HG02885 (cell line): ENCODE measurements around the gene EVX2.
A peak's percentile ranks its signal among the peaks of the same experiment; 100 is the strongest.

Source experiments
- ATAC-seq: cut with Tn5 transposase; IDR thresholded peaks from one replicate; pipeline ENCODE4 v1.9.1; 2021; ENCODE audit warnings: mild to moderate bottlenecking; ENCODE audit not compliant: unreplicated experiment, poor library complexity

Gene EVX2

DNA sequence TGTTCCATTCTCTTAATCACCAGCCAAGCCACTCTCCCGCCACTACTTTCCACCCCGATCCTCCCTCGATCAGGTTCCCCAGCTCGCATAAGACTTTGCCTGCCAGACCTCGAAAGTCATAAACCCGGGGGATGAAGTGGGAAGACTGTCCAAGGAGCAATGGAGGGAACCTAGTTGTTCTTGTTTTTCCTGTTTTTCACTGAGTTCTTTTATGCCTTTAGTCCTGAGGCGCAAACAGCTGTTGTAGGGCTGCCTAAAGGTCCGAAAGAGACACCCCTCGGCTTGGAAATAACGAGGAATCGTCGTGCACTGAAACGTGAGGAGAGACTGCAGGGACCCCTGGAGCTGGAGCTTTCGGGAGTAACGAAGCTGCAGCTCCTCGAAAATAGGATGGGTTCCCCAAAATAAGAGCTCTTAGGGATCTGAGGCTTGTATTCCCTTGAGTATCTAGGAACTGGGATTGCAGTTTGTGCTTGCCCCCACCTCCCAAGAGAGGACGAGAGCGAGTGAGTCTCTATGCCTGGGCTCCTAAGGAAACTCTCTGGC is 14.1 kb upstream of the EVX2 start:
- ATAC-seq, result no peak

DNA sequence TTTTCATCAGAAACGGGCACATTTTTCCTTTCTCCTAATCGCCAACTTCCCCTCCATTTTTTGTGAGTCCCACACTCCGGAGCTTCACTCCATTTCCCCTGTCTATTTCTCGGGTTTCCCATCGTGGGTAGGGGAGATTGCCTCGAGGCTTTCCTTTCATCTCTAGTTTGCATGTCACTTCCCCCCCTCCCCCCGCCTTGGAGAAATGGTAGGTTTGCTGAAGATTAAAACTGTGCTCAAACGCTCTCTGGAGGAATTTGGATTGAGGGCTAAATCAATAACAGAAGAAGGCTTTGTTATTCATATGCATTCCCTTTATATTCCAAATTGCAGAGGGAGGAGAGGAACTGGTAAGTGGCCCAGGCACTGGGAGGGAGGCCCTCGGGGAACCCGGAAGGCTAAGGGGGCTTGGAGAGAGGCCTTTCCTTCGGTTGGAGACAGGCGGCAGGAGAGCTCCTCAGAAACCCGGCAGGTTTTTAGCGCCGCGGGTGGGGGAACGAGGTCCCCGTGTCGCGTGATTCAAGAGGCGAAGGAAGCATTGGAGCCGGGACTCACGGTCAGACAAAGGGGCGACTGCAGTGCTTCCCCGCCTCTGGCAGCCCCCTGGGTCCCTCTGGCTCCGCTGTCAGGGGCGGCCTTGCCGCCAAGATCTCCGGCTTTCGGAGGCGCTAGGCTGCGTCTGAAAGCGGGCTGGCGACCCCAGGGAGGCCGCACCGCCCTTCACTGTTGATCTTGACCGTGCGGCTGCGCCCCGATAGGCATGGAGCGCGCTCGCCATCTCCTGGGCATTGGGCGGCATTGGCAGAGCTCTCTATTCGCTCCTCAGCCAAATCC is 13.4 kb upstream of the EVX2 start:
- ATAC-seq, result peak; percentile 78

DNA sequence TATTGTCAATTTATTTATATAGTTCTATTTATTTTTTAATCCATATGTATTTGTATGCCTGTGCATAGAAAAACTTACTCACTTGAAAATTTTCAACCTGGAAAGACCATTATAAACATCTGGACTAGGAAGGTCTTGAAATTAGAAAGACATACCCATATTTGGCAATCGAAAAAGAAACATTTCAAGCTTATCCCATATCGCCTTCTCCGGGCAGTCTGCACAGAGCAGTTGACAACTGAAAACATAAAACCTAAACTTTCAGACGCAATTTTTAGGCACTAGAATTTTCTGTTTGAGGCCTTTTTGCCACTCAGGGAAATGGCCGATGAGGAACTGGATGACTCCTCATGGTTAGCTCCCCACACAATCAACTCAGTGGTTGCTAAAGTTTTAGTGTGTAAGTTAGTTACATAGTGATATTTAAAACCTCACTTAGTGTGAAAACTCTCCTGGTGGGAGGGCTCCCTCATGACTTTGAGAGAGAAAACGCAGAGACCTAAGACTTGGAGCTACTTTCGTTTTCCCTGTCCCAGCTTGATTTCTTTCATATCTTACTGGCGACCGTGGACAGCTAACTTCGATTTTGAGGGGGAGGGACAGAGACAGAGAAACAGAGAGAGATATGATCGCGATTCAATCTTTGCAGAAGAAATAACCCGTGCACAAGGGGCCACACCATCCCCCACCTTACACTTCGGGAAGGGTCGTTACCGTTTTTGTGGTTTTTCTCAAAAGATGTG is 12.7 kb upstream of the EVX2 start:
- no peak for ATAC-seq

DNA sequence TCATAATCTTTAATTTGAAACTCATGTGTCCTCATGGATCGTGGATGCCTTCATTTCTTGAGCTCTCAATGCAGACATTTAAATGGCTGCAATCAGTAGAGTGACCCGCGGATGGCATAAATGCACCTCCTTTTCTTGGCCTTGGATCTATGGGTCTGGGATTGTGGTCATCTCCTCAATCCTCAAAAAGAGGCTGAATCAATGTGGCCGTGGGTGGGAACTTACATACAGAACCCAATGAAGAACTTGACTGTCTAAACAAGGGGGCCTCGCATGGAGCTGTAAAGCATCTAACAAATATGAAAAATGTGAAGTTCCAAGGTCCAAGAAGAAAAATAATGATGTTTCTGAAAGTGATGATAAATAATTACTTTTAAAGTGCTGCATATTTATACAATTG is 11.7 kb upstream of the EVX2 start:
- ATAC-seq, result no peak

DNA sequence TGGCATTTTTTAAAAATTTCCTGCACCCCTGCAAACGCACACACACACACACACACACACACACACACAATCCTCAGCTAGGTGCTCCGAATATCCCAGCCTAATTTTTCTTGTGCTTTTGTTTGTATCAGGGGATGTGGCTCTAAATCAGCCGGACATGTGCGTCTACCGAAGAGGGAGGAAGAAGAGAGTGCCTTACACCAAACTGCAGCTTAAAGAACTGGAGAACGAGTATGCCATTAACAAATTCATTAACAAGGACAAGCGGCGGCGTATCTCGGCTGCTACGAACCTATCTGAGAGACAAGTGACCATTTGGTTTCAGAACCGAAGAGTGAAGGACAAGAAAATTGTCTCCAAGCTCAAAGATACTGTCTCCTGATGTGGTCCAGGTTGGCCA is 10.6 kb upstream of the EVX2 start:
- ATAC-seq, result no peak

DNA sequence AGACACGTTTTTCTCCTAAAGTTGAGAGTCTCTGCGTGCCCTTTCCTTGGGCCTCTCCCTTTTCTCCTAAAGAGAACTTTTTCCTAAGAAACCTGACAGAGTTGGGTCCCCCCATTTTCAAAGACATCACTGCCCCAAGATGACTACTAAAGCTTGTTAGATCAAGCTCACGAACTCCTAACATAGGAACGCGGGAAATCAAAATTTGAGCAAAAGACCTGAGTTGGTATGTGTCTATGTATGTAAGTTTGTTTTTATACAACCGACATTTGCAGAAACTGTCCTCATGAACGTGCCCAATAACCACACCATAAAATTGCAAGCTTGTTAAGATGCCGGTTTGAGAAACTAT is 10.1 kb upstream of the EVX2 start:
- no peak for ATAC-seq

DNA sequence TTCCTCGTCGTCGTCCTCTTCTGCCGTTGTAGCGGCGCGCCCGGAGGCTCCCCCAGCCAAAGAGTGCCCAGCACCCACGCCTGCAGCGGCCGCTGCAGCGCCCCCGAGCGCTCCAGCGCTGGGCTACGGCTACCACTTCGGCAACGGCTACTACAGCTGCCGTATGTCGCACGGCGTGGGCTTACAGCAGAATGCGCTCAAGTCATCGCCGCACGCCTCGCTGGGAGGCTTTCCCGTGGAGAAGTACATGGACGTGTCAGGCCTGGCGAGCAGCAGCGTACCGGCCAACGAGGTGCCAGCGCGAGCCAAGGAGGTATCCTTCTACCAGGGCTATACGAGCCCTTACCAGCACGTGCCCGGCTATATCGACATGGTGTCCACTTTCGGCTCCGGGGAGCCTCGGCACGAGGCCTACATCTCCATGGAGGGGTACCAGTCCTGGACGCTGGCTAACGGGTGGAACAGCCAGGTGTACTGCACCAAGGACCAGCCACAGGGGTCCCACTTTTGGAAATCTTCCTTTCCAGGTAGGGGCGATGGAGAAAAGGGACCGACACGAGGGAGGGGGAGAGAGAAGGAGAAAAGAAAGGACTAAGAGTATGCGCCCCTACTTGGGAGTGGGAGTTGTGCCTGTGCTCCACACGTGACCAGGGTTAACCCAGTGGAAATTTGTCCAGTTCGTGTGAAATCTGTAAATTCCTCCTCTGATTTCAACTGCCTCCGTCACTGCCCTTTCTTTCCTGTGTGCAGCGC is 9.6 kb upstream of the EVX2 start:
- ATAC-seq, result no peak

DNA sequence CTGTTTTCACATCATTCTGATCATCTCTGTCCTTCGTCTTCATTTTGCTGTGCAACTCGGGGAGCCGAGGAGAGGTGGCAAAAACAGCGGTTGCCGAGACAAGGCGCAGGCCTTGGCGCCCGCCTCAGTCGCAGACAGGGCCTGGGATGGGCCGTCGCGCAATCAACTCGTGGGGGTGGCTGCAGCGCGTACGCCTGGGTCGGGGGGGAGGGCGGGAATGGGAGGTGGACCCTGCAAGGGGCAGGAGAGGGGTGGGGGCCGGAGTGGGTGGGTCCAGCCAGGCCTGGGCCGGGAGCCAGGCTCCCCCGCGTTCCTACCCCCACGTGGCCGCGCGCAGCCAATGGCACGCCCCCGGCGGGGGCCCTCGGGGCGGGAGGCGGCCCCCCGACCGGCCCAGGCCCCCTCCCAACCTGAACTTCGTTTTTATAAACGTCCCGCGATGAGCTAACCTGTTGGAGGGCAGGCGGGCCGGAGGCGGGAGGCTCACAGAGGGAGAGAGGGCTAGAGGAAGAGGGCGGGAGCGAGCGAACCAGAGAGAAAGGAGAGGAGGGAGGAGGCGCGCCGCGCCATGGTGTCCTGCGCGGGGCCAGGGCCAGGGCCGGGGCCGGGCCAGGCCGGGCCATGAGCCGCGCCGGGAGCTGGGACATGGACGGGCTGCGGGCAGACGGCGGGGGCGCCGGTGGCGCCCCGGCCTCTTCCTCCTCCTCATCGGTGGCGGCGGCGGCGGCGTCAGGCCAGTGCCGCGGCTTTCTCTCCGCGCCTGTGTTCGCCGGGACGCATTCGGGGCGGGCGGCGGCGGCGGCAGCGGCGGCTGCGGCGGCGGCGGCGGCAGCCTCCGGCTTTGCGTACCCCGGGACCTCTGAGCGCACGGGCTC is 8.7 kb upstream of the EVX2 start, which contains the start of gene HOXD13:
Gene HOXD13, plus strand, starts transcription at position 452 of the 875 bp plus-strand sequence. Its CDS starts 170 bp downstream, at position 622.
- ATAC-seq, result no peak

DNA sequence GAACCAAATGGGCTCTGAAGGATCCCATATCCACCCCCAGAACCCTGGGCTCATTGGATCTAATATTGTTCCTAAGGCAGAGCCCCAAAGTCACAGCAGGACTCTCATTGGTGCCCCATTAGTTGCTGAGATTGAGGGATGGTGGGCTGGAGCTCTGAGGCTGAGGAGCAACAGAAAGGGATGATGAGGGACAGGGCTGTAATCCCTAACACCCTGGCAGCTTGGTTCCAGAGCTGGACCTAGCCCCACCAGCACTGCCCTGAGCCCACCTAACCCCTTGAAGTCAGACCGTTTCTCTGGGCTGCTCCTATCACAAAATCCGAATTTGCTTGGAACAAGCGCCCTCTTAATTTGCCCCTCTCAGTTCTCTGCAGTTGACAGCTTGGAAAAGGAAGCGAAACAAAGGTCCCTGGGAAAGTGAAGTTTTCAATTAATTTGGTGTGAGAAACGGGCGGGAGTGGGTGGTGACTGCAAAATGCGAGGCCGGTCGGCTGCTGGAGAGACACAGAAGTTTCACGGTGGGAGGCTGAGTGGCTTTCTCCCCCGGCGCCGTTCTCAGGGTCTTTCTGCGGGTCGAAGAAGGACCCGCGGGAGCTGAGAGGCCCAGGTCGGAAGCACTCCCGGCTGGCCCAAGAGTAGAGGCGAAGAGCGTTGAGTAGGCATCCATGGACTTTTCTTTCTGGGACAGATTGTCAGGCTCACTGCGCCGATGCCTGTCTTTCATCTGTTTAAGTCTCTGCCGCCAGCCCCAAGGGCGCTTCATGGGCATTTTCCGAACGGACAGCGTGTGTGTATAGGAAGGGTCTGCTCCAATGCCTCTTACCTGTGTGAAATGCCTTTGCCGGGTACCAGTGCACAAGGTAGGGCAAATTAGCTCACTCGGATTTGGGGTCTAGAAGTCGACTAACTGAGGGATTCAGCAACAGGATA is 7.8 kb upstream of the EVX2 start:
- ATAC-seq, result no peak

DNA sequence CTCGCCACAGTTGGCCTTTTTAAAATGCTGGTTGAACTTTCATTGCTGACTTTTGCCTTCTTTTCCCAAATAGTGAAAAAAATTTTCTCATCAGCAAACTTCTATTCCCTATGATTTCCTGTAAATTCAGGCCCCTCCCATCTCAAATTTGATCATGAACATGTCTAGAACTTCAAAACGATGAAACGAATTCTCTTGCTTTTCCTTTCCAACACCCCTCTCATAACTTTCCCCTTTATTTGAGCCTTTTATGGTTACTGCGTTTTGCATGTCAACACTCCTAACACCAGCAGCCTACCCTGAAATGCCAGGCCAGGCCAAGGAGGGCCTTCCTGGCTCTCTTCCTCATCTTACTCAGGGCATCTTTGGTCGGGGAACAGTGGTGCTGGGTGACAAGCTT is 7.1 kb upstream of the EVX2 start:
- no peak for ATAC-seq

DNA sequence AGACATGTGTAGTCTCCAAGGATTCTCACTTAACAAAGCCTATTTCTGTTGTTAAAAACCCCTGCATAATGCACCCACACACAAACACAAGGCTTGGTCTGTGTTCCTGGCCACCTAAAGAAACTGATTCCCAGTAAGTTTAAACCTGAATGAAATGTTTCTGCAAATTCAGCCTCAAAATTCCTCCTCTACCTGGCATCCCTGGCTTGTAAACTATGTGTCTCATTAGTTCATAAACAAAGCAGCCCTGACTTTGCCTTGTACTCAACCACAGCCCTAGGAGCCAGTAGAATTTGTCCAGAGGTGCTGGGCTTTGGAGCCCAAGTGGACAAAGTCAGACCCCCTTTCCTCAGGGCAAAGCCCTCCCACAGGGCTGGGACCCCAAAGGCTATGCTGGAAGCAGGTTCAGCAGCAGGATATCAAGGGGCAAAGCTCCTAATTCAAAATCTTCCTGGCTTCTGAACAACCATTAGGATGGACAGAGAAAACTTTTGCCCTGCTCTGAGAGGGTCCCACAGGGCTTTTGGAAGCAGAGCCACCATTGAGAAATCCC is 6.2 kb upstream of the EVX2 start:
- no peak for ATAC-seq

DNA sequence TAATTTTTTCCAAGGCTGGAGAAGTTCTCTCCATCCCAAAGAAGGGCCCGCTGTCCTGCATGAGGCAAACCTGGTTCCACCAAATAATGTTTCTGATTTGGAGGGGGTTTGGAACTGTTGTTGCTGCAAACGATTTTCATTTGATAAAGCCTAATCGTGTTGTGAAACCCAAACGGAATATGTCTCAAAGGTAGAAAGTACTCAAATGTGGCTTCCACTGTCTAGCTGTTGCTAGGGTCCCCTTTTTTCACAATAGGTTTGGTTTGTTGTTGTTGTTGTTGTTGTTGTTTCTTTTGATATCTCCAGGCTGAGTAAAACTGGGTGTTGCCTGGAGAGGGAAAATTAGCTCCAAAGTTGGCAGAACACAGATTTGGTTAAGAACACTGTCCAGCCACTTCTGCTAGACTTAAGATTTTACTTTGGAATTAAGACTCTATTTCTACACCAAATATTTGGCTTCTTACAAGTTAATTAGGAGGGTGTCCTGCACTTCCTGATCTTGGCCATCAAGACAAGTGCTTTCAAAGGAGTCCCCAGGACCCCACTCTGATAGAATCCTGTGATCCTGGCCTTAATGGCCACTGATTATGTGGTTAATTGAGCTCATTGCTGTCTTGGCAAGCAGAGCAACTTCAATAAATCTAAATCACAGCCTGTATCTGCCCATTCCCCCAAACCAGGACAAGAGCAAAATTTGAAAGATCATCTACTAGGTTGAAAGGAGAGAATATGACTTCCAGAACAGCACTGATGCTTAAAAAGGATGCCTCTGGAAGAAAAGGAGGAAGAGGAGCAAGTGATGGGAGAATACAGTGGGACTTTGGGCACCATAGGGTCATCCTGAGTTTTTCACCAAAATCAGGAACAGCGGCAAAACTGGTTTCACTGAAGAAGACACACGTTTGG is 5.4 kb upstream of the EVX2 start:
- ATAC-seq, result no peak

DNA sequence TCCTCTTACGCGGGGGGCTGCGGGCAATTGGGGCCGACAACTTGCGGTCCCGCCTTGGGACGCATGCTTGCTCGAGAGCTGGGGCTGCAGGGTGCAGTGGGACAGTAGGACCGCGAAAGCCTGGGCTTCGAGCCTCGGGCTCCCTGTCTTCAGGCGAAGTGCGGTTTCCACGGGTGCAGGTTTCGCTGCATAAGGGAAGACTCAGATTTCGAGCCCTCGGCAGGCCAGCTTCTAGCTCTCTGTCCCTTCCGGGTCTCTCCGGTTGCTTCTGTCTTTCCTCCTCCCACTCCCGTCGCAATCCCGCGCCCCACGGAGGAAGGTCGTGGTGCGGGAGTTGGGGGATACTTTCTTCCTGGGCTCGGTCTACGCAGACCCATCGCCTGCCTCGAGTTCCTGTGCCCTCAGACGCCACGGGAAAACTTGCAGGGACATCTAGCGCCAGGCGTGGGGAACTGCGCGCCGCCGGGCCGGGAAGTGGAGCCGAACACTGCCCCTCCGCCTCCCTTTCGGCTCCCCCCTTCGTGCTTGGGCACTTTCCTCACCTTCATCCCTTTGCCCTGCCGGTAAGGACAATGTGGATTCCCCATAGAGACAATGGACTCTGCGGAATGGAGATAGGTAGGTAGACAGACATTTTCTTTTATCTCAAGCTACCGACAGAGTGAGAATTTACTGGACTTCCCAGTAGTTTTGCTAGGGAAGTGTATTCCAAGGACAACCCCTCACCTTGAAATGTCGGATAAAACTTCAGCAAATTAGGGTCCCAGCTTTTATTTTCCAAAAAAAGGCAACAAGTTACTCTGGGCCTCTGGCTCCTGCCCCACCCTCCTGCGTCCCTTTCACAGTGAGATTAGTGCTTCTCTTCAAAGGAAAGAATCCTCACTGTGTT is 4.5 kb upstream of the EVX2 start:
- peak; percentile 48 for ATAC-seq

DNA sequence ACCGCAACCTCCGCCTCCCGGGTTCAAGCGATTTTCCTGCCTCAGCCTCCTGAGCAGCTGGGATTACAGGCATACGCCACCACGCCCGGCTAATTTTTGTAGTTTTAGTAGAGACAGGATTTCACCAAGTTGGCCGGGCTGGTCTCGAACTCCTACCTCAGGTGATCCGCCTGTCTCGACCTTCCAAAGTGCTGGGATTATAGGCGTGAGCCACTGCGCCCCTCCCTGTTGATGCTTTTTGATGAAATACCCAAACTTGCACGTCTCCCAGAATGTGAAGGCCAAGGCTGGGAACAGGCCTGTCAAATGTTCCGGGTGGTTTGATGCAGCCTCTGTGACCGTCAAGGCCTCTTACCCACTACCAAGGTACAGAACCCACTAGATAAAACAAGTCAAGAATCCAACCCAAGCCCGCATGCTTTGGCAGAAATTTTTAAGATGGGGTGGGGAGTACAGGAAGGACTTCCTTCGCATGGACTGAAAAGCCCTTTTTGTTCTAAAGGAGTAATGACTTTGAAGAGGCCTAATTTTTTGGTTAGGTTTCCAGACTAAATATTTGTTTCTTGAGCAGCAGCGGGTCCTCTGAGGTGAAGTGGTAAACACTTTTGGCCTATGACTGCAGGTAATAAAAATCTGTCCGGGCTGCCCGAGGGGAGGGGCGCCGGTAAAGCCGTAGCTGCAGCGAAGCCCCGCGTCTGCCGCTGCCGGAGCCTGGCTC is 3.7 kb upstream of the EVX2 start:
- no peak for ATAC-seq

DNA sequence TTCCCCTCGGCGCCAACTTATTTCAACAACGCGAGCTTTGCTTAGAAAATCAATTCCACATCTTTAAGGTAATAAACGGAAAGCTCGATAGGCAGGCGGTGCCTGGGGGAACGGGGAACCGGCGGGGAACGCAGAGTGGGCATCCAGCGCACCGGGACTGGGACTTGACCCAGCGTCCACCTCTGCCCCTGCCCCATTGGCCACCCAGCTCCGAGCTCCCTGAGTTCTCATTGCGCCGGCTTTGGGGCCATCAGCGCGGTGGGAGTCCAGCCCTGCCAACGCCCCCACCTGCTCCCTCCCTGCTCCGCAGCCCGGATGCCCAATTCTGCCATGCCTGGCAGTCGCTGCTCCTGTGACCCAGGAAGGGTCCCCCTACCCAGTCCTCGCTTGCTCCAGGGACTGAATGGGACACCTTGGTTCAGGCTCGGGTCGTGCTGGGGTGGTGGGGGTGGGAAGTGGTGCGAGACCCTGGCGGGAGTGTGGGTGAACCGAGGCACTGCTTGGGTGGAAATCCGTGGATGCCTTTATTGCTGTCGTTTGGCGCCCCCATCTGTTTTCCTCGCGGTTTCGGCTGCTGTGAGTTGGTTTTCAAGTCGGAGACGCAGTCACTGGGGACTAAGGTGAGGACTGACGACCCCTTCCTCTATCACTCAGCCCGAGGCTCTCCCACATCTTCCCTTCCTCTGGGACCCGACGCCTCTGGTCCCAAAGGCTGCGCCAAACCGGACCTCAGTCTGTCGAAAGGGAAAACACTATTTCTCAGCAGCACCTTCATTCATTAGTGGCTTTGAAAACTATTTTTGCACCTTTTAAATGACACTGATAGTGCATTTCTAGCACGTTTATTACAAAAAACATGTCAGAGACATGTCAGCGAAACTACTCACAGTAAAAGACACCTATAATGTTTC is 2.4 kb upstream of the EVX2 start:
- no peak for ATAC-seq
